Right lobe of liver (tissue), 6 donors: ENCODE measurements around the gene ZBED3. TPM values are rescaled to one million over a fixed set of nuclear protein-coding genes. Genes with fewer than 3 reads are reported as not detected.
A peak's percentile ranks its signal among the peaks of the same experiment; 100 is the strongest.

Source experiments
- ATAC-seq, 4 donors: fragments of 200-7000 bp; cut with Tn5 transposase; one replicate each; pipeline ENCODE4 v1.9.1; 2020; ENCODE audit warnings: mild to moderate bottlenecking in 4 of 4, moderate library complexity in 4 of 4
- DNase-seq, 3 donors: peaks; one replicate each; pipeline ENCODE4 v3.0.0-alpha.2; 2020
- H3K27ac ChIP-seq, 3 donors: fragments of 200-600 bp; one replicate each; pipeline ENCODE4 v1.8.0; 2022
- H3K27me3 ChIP-seq, 2 donors: fragments of 200-600 bp; one replicate each; pipeline ENCODE4 v1.8.0; 2022
- H3K36me3 ChIP-seq, 4 donors: fragments of 200-600 bp; sonication (generic) in 1 of 4; one replicate each; pipeline versions ENCODE4 v1.5.1 to v1.8.0; 2017 to 2022; ENCODE audit warnings: control low read depth in 1 of 4
- H3K4me1 ChIP-seq, 4 donors: fragments of 200-600 bp; sonication (generic) in 1 of 4; one replicate each; pipeline versions ENCODE4 v1.5.1 to v1.8.0; 2017 to 2022; ENCODE audit warnings: control low read depth in 1 of 4
- H3K4me3 ChIP-seq, 3 donors: fragments of 200-600 bp; one replicate each; pipeline ENCODE4 v1.8.0; 2022
- H3K9me3 ChIP-seq, 4 donors: fragments of 200-600 bp; sonication (generic) in 1 of 4; one replicate each; pipeline versions ENCODE4 v1.5.1 to v1.8.0; 2017 to 2022; ENCODE audit warnings: control low read depth in 1 of 4
- CTCF ChIP-seq, 4 donors: fragments of 200-600 bp in 3 of 4; fragments of 450-650 bp in 1 of 4; IDR thresholded peaks; one replicate each; pipeline versions ENCODE4 v1.5.1 to v1.8.0; 2016 to 2022; ENCODE audit warnings: antibody characterized with exemption in 4 of 4, mild to moderate bottlenecking in 2 of 4
- POLR2A ChIP-seq: fragments of 450-650 bp; IDR thresholded peaks from one replicate; pipeline ENCODE4 v1.6.1; 2017; ENCODE audit warnings: antibody characterized with exemption, mild to moderate bottlenecking
- WGBS: methylation state at CpG from one replicate; pipeline ENCODE4 v1.1.6; 2018; ENCODE audit warnings: low coverage, low lambda C conversion rate; ENCODE audit not compliant: insufficient coverage; ENCODE audit errors: missing lambda C conversion rate; 5-methylcytosine and 5-hydroxymethylcytosine counted together
- intact Hi-C, 2 donors: fragments of 100-400 bp; cut with DNase I; formaldehyde crosslinking; loops; one replicate each; pipeline versions ENCODE4 v1.11.2 to v1.14.1; 2022
- total RNA-seq, 6 experiments: library from RNA; depleted of rRNA in 2 of 6; stranded (reverse); fragments of >200 nt in 2 of 6; fragmentation: NEBNext Ultra II Directional in 3 of 6; extraction: Animal tissue kit (Norgen Biotek cat#: 25700) in 3 of 6; gene quantifications; one replicate each; pipeline versions ENCODE4 v1.1.0 to v1.2.4, GENCODE V29; 2016 to 2023
- donor health status: DM: no; HTN: yes; CAD: no.
- donor health status: DM: no; HTN: no; CAD: no.
- donor health status: DM: no; HTN: no; CAD: no.
- donor health status: DM: no; HTN: yes; CAD: no.
- donor health status: DM: no; HTN: yes; CAD: no.

ZBED3 gene
- total RNA-seq, 6 experiments from 2014 or later = 3.6 to 29.4 (median 11.0) TPM

GRCh38 chr5:77128411-77129061, 41.5 kb upstream of the ZBED3 start:
- DNase-seq = no peak
- intact Hi-C loops = no loop called here
- no peaks in the 10 kb centered on the region for H3K9me3 ChIP-seq
- H3K27ac ChIP-seq = no peak overlapping the region
- peak; percentile 46 to 70 (median 61) for ATAC-seq
- H3K36me3 ChIP-seq = no peaks in the 10 kb centered on the region
- WGBS = 21% methylated on average over 3 of the region's 5 CpGs
- TF ChIP-seq POLR2A (no peak), CTCF (IDR thresholded peaks at IDR 0.05) (no peak)
- no peaks in the 10 kb centered on the region for H3K27me3 ChIP-seq
- H3K4me3 ChIP-seq = no peak overlapping the region
- H3K4me1 ChIP-seq = peaks cover 0 to 8% (median 0%) of the 10 kb centered on the region in 4 donors

GRCh38 chr5:77123057-77123456, 36.0 kb upstream of the ZBED3 start:
- Histone ChIP-seq H3K4me1 (peaks cover 0 to under 1% (median 0%) of the 10 kb centered on the region in 4 donors), H3K27me3 (no peaks in the 10 kb centered on the region), H3K27ac (no peak overlapping the region), H3K9me3 (no peaks in the 10 kb centered on the region), H3K36me3 (no peaks in the 10 kb centered on the region), H3K4me3 (no peak overlapping the region)
- 81% methylated on average over 6 of the region's 6 CpGs for WGBS
- ATAC-seq (no peak), DNase-seq (no peak)
- TF ChIP-seq POLR2A = no peak
- TF ChIP-seq CTCF (IDR thresholded peaks at IDR 0.05) = no peak
- intact Hi-C loops = no loop called here

- H3K27ac ChIP-seq = no peak overlapping the region
- 78% methylated on average over 1 of the region's 2 CpGs for WGBS
- DNase-seq (no peak), ATAC-seq (no peak)
- H3K4me3 ChIP-seq = no peak overlapping the region
- H3K27me3 ChIP-seq = no peaks in the 10 kb centered on the region
- H3K36me3 ChIP-seq = no peaks in the 10 kb centered on the region
- no peaks in the 10 kb centered on the region for H3K9me3 ChIP-seq
- TF ChIP-seq CTCF (IDR thresholded peaks at IDR 0.05) (no peak), POLR2A (no peak)
- intact Hi-C loops = no loop called here
- H3K4me1 ChIP-seq = no peaks in the 10 kb centered on the region
Measured at GRCh38 chr5:77120706-77121105, 33.6 kb upstream of the ZBED3 start.

GRCh38 chr5:77120086-77120485, 33.0 kb upstream of the ZBED3 start:
- 96% methylated on average over 2 of the region's 2 CpGs for WGBS
- TF ChIP-seq CTCF (IDR thresholded peaks at IDR 0.05) (no peak), POLR2A (no peak)
- H3K36me3 ChIP-seq = no peaks in the 10 kb centered on the region
- H3K9me3 ChIP-seq = no peaks in the 10 kb centered on the region
- DNase-seq = no peak
- no peak overlapping the region for H3K4me3 ChIP-seq
- no peak overlapping the region for H3K27ac ChIP-seq
- H3K4me1 ChIP-seq = no peaks in the 10 kb centered on the region
- ATAC-seq = no peak
- H3K27me3 ChIP-seq = no peaks in the 10 kb centered on the region
- intact Hi-C loops = no loop called here
